GM12801 (cell line): Measurements from ENCODE around the gene IFT43.

Experiments used
- TF ChIP-seq, protein P1 (sequence below): IDR thresholded peaks from one replicate; pipeline ENCODE4 v1.5.1; 2011; ENCODE audit warnings: control low read depth; ENCODE audit not compliant: insufficient read length; ENCODE audit errors: extremely low read depth

Gene IFT43

DNA sequence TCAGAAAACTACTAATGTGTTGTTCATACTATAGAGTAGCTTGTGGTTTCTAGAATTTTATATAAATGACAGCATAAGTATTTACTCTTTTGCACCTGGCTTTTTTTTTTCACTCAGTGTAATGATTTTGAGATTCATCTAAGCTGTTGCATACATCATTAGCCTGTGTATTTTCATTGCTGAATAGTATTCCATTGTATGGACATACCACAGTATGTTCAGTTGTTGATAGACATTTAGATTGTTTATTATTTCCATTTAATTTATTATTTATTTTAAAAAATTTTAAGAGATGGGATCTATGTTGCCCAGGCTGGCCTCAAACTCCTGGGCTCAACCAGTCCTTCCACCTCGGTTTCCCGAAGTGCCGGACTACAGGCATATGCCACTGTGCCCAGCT, 80.0 kb downstream of the IFT43 start:
- TF ChIP-seq, protein P1, sequence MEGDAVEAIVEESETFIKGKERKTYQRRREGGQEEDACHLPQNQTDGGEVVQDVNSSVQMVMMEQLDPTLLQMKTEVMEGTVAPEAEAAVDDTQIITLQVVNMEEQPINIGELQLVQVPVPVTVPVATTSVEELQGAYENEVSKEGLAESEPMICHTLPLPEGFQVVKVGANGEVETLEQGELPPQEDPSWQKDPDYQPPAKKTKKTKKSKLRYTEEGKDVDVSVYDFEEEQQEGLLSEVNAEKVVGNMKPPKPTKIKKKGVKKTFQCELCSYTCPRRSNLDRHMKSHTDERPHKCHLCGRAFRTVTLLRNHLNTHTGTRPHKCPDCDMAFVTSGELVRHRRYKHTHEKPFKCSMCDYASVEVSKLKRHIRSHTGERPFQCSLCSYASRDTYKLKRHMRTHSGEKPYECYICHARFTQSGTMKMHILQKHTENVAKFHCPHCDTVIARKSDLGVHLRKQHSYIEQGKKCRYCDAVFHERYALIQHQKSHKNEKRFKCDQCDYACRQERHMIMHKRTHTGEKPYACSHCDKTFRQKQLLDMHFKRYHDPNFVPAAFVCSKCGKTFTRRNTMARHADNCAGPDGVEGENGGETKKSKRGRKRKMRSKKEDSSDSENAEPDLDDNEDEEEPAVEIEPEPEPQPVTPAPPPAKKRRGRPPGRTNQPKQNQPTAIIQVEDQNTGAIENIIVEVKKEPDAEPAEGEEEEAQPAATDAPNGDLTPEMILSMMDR, result no peak

DNA sequence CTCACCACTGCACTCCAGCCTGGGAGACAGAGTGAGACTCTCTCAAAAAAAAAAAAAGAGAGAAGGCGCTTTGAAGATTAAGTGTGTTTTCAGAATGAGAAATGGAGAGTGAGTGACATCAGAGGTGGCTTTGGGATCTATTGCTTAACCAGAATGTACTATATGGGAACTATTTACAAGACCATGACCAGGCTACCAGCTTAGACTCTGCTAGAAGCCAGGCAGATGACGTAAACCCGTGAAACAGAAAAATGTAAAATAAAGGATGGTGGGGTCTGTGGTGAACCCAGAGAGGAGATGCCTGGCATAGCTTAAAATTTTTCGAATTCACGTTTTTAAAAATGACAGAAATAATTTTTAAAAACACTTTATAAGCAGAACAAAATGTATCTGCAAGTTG, 82.0 kb downstream of the IFT43 start:
- TF ChIP-seq, protein P1, result no peak

DNA sequence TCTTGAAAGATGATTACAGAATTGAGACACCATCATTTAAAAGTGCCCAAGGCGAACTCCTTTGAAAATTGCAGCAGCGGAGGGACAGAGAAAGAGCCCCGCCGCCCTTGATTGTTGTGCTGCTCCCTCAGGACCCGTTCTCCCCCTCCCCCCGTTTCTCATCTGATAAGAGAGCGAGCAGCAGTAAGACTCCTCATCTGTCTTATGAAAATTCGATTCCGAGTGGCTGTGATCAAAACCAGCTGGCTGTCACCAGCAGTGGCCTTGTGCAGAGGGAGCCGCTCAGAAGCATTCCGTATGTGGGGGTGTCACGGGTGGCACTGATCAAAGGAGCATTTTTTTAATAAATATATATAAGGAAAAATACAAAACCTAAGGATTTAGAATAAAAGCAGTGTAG, 88.2 kb downstream of the IFT43 start:
- TF ChIP-seq, protein P1, result no peak

DNA sequence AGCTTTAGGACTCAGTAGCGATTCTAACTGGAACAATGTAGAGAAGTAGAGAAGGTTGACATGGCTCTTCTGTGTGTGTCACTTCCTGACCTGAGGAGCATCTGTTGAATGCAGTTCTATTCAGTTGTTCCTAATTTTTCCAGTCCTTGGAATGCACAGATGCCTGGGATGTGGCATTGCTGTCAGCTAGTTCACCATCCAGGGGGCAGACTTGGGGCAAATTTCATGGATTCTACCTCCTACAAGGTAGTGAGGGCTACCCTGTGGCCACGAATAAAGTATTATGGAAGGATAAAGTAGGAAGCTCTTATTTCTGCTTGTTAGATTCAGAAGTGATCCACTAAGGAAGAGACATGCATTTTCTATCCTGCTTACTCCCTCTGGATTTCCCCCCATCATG, 91.8 kb downstream of the IFT43 start:
- TF ChIP-seq, protein P1, result no peak

DNA sequence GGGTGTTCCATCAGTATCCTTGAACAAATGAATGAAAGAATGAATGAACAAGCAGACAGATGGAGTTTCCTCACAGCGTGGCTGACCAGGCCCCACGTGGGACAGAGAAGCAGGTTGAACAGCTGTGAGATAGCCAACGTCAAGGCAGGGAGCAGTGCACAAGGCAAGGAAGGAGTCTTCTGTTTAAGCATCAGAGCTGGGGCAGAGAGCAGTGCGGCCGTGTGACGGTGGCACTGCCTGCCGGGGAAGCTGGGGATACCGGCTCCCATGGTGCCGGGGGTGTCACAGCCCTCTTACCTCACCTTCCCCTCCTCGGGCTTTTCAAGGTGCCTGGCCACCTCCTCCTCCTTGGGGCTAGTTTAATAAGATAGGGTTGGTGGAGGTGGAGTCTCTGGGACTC, 92.9 kb downstream of the IFT43 start:
- TF ChIP-seq, protein P1, result no peak

DNA sequence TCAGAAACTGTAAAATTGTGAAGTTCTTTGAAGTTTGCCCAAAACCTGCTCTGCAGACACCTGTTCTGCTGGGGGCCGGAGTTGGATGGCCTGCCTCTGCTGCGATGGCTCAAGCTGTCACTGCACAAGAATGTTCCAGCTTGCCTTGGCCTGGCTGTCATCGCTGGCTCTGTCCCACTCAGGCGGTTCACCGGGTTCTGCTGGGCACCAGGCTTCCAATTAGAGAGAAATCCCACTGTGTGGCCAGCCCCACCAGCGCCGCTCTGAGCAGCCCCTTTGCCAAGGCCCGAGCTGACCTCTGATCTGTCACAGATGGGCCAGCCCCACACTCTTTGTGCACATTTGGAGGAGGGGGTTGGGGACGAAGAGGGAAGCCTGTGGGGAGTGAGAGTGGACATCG, 94.5 kb downstream of the IFT43 start:
- TF ChIP-seq, protein P1, result no peak

DNA sequence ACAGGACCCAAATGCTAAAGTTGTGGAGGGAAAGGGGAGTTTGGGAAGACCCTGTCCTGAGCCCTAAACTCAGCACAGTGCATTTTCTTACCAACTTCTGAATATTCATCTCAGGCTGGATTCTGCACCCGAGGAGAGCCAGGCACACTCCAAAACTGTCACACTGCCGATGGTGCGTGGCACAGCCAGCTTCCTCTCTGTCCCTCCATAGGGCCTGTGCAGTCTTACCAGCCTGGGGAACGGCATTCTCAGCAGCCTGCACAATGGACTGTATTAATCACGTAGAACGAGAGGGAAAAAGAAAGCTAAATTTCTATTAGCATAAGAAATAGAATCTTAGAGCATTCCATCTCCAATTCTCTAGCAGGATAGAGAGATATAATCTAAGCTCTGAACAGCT, 94.9 kb downstream of the IFT43 start:
- TF ChIP-seq, protein P1, result no peak

DNA sequence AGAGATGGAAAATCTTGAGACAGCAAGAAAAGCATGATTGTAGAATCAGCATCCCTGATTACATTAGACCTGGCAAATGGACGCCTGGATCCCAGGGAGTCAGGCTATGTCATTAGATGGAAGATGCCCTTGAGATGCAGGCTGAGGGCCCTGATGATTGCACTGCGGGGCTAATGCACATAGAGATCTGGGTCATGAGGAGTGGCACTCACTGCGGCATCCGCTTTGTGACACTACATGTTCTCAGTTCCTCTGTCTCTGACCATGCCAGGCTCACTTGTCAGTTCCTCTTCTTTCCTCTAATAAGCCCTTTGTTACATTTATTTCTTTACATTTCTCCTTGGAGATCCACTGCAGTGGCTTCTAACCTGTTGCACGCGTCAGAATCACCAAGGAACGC, 96.1 kb downstream of the IFT43 start:
- TF ChIP-seq, protein P1, result no peak
